ENCODE data around the gene ELOVL3.
"Not testable (repeated sequence)": the region's sequence is repeated elsewhere in the genome, so short reads cannot be mapped to it uniquely, and the experiment has no call there.

ELOVL3 gene

DNA sequence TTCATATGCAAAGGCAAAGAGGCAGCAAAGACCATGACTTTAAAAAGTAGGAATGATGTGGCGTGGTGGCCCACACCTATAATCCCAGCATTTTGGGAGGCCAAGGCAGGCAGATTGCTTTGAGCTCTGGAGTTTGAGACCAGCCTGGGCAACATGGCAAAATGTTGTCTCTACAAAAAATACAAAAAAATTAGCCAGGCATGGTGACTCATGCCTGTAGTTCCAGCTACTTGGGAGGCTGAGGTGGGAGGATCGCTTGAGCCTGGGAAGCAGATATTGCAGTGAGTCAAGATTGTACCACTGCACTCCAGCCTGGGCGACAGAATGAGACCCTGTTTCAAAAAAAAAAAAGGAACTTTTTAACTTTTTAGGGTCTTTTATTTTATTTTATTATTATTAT, 26.4 kb downstream of the ELOVL3 start:
- DNase-seq, result not testable (repeated sequence)

DNA sequence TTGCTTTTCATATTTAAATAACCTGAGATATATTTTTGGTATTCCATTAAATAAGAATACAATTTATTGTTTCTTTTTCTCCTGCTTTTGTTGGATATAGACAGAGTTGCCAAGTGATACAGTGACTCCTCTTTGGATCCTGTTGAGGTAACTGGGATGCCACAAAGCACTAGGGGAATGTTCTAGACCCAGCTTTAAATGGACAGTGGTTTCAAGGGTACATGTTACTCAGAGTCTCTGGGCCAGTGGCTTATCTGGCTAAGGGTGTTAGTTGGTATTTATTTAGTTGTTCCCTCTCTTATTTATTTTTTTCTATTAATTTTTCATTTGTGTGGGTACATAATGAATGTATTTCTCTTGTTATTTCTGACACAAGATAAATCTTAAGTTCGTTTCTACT, 28.3 kb downstream of the ELOVL3 start:
- DNase-seq, result no peak

DNA sequence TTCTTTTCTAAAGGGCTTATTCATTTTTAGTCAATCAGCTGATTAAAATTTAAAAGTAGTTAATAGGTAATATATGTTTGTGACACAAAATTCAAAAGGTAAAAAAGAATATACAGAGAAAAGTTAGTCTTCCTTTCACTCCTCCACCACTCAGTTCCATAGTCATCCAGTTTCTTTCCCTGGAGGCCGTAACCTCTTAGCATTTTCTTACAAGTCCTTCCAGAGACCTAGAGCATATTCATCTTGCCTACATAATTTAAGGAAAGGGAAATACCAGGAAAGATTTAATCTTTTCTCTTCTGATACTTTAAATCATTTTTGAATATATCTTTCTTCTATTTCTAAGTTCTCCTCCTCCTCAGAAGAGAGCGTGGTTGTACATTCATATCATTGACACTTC, 29.3 kb downstream of the ELOVL3 start:
- no peak for DNase-seq

DNA sequence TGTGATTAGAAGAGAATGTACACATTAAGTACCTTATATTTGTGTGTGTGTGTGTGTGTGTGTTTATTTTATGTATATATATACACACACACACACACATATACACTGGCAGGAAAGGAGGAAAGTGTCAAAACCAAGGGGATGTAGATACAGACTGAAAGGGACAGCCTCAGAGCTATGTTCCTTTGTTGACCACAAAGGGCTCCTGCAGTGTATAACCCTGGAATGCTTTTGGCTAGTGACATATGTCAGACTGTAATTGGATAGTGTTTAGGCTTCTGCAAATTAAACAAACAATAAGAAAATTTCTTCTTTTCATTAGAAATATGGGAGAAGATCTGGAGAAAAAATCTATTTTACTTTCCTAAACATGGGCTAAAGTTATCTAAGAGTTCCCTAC, 35.1 kb downstream of the ELOVL3 start:
- DNase-seq, result no peak

DNA sequence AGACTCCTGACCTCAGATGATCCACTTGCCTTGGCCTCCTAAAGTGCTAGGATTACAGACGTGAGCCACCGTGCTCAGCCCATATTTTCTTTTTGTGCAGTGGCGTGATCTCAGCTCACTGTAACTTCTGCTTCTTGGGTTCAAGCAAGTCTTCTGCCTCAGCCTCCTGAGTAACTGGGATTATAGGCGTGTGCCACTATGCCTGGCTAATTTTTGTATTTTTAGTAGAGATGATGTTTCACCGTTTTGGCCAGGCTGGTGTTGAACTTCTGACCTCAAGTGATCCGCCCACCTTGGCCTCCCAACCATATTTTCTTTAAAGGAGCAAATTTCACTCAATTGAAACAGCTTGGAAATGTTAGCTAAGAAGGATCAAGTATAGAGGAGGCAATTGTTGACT, 35.7 kb downstream of the ELOVL3 start:
- DNase-seq, result no peak

DNA sequence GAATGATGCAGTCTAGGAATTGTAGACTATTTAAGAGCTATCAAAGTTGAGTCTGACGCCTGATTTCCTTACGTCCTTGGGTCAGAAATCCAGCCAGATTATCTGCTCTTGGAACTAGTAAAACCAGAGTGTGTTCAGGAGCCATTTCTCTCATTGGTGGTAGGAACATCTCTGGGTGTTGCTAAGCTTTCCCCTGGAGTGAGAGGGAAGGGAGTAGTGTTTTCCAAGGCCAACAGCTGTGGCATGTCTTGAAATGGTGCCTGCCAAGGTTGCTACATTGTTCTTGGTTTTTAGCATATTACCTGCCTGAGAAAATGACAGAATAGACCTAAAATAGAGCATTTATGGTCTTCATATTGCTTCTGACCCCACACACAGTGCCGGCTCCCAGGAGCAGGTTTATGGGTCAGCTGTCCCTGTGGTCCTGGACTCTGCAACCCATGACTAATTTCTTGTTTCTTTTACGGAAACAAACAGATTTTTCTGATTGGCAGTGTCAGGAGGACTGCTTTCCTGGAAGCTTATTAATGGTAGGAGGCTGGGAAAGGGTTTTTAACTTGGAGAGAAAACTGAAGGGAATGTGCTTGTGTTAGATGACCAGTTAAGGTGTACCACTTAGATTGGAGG, 36.8 kb downstream of the ELOVL3 start:
- no peak for DNase-seq

DNA sequence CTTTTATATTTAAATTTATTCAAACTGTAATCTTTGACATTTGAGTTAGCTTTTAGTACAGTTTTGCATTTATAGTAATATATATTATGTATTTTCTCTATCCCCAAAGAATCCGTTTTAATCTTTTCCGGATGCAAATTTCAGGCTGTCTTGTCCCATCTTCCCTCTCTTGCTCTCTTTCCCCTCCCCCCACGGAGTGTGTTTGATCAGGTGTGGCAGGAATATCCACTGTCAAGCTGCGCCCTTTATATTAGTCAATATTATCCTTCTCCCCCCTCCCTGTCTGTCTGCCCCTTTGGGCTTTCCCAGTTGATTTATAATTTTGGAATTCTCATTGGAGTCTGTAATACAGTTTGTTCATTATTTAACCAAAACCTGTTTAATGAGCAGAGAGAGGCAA, 38.3 kb downstream of the ELOVL3 start:
- DNase-seq, result no peak

DNA sequence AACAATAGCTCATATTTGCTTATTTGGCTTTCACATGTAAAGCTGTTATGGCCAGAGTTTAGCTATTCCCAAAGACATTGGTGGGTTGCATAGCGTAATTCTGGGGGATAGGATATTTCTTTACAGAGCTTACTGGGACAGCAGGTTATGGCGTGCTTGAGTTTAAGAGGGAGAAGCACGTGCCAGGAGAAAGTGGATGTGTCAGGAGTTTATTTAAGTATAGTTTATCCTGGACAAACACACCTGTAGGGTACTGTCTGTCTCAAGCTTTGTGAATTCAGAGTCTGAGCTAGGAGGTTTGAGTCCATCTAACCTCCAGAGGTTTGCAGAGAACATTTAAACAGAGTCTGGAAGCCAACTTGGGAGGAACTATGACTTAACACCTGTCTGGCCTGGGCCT, 40.6 kb downstream of the ELOVL3 start:
- no peak for DNase-seq

DNA sequence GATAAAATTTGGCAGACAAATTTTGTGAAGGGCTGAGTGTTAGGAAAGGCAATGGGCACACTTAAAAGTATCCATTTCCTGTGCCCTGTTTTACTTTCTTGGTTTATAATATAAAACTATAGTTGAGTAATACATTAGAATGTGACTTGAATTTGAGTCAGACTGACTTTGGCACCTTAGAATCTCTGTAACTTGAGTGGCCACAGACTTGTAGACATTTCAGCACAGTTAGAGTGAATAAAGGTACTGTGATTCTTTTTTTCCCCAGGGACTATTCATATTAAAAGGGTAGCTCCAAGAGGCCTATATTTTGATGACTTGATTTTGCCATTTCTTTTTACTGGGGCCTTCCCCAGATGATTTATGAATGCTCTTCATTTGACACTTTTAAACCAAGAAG, 41.6 kb downstream of the ELOVL3 start:
- no peak for DNase-seq

DNA sequence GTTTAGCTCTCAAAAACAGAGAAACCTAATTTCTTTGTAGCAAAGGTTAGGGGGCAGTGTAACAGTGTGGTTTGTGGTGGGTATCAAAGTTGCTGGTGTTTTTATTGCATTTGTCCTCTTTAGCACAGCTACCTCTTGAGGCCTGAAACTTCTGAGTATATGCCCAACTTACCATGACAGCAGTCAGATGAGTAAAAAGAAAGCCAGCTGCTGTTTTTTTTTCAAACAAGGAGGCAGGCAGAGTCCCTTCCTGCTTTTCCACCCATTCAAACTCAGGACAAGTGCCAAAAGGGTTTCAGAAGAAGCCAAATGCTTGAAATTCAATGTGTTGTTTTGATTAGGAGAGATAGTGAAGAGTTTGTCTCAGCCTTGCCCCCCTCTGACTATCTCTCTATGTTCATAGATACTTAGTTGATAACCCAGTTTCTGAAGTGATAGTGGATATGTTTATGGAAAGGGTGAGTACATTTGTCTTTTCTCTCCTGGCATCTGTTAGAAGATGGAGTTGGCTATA, 42.3 kb downstream of the ELOVL3 start:
- DNase-seq, result no peak

DNA sequence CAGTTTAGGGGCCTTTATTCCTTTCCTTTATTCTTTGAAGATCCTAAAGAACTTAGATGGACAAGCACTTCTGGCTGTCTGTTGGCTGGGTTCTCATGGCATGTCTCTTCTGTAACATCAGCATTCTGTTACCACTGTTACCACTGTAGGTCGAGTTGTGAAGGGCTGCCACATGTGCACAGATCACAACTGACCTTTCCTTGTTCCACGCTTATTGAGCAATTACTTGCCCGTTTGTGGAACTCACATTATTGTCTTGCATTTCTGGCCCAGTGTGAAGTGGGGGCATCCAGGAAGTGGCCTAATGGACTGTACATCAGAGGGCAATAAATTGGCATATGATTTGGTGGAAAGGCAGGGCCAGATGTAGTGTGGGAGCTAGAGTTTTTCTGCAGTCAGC, 42.9 kb downstream of the ELOVL3 start:
- no peak for DNase-seq

DNA sequence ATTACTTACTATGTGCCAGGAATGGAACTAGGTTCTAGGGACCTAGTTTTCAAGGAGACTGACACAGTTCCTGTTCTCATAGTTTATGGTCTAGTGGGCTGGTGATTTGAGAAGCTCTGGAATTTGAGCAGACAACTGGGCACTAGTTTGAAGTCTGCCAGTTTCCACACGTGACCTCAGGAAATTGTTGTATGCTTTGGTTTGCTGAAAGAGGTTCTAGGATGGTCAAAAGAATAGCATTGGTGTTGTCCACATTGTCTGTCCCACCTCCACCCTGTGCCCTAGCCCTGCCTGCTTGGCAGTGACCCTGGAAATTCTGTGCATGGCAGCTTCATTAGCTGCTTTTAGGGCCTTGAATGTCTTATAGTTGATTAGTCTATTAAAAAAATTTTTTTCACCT, 48.0 kb downstream of the ELOVL3 start:
- DNase-seq, result no peak

DNA sequence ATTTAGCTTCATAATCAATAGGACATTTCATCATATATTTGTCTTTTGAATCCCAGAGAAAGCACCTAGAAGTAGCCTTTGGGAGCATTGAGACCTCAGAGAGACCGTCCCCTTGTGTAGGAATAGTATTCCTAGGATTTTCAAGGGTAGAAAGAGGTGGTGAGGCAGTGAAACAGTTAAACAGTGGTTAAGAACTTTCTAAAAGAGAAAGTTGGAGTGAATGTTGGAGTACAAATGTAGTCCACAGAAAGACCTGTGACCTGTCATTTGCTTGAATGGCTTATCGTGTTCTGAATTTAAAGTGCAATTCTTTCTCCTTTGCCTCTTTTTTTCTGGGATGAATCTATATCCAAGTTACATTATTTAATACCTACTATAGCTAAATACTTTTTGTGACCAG, 49.2 kb downstream of the ELOVL3 start:
- DNase-seq, result no peak

DNA sequence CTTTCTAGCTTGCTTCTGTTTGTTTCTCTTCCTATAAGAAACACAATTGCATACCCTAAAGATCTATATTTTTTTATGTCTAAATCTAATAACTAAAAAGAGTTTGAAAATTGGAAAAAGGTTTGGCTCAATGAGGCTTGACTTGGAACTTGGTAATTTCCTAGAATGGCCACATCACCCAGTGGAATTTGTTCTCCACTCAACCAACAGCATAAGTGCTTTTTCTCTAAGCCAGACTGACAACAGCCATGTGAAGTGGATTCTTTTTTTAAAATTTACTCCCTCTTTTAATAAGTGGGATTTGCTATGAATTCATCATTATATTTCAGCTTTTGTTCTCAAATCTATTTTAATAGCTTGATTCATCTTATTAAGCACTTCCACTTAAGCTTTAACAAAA, 53.0 kb downstream of the ELOVL3 start:
- no peak for DNase-seq

Measured in nucleus accumbens (tissue), 56 donors.